ENCODE results near the gene PRKAG2. TPM values are rescaled to one million over a fixed set of nuclear protein-coding genes. Genes with fewer than 3 reads are reported as not detected.
"Not testable (repeated sequence)": the region's sequence is repeated elsewhere in the genome, so short reads cannot be mapped to it uniquely, and the experiment has no call there.

Gene PRKAG2
- total and polyA plus RNA-seq, 8 donors: 19.9 to 302 (median 60.9) TPM

DNA sequence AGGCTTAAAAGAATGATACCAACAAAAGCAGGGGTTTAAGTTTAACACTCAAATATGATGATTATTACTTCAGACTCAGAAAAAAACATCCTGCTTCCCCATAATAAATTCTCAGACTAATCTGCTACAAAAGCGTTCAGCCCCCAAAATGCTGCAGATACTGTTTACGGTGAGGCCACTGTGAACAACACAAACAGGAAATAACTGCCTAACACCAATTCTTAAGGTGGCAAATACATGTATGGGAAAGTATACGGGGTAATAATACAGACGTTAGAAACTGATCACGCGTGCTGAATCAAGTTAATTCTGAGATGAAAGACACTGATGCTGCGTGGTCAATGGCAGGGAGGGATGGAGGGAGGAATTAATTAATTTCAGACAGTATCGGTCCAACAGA, 295.2 kb downstream of the PRKAG2 start:
- H3K4me3 ChIP-seq: no peak overlapping the region
- 82 to 95% (median 92%) methylated on average over 8 of the region's 8 CpGs for WGBS, 5 donors
- peaks cover 3 to 18% (median 14%) of the 10 kb centered on the region in 4 donors for H3K36me3 ChIP-seq
- no peak overlapping the region for H3K27ac ChIP-seq
- H3K4me1 ChIP-seq: no peaks in the 10 kb centered on the region
- H3K27me3 ChIP-seq: no peaks in the 10 kb centered on the region
- H3K9me3 ChIP-seq: peaks cover 0 to 14% (median 3%) of the 10 kb centered on the region in 4 donors
- TF ChIP-seq POLR2AphosphoS5 (IDR thresholded peaks at IDR 0.05): no peak
- TF ChIP-seq, protein P1, sequence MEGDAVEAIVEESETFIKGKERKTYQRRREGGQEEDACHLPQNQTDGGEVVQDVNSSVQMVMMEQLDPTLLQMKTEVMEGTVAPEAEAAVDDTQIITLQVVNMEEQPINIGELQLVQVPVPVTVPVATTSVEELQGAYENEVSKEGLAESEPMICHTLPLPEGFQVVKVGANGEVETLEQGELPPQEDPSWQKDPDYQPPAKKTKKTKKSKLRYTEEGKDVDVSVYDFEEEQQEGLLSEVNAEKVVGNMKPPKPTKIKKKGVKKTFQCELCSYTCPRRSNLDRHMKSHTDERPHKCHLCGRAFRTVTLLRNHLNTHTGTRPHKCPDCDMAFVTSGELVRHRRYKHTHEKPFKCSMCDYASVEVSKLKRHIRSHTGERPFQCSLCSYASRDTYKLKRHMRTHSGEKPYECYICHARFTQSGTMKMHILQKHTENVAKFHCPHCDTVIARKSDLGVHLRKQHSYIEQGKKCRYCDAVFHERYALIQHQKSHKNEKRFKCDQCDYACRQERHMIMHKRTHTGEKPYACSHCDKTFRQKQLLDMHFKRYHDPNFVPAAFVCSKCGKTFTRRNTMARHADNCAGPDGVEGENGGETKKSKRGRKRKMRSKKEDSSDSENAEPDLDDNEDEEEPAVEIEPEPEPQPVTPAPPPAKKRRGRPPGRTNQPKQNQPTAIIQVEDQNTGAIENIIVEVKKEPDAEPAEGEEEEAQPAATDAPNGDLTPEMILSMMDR (IDR thresholded peaks at IDR 0.05): no peak
- TF ChIP-seq POLR2A (IDR thresholded peaks at IDR 0.05): no peak
- no peak for TF ChIP-seq EP300 (IDR thresholded peaks at IDR 0.05)
- DNase-seq: no peak
- intact Hi-C loops (cut with DNase I; ENCODE audit: low total_unique reads): no loop called here

DNA sequence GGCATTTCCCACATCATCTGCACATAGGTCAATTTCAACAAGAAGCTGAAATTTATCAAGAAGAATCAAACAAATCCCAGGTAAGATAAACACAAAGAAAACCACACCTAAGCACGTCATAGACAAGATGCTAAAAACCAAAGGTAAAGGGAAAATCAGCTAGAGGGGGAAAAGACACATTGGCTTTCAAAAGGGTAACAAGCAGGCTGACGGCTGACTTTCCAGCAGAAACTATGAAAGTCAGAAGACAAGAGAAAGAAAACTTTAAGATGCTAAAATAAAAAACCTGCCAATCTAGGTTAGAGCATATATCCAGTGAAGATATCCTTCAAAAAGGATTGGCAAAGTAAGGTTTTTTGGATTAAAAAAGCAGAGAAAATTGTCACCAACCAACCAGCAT, 297.3 kb downstream of the PRKAG2 start:
- Histone ChIP-seq H3K4me1 (no peaks in the 10 kb centered on the region), H3K36me3 (peaks cover 0 to 20% (median 12%) of the 10 kb centered on the region in 4 donors), H3K9me3 (peaks cover 0 to 14% (median 3%) of the 10 kb centered on the region in 4 donors), H3K27me3 (no peaks in the 10 kb centered on the region), H3K4me3 (no peak overlapping the region), H3K27ac (no peak overlapping the region)
- intact Hi-C loops (cut with DNase I; ENCODE audit: low total_unique reads): no loop called here
- no peak for DNase-seq
- WGBS, 5 donors: 87 to 93% (median 92%) methylated on average over 2 of the region's 2 CpGs
- TF ChIP-seq POLR2A (IDR thresholded peaks at IDR 0.05) (no peak), EP300 (IDR thresholded peaks at IDR 0.05) (no peak), POLR2AphosphoS5 (IDR thresholded peaks at IDR 0.05) (no peak)
- TF ChIP-seq, protein P1 (IDR thresholded peaks at IDR 0.05): no peak

DNA sequence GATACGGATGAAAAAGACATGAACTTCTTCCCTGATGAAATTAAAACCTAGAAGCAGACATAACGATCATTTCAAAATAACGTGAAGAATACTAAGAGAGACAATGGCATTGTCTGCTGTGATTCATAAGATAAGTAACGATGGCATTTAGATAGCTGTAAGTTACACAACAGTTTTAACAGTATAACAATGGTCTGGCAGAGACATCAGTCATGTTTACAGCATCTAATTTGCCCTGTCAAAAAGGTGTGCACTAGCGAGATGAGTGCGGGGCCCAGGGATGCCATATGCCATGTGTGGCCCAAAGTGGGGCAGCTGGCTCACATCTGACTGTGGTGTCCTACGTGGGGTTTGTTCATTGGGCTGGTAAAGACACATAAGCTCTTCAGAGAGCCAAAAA, 301.5 kb downstream of the PRKAG2 start:
- intact Hi-C loops (cut with DNase I; ENCODE audit: low total_unique reads): no loop called here
- Histone ChIP-seq H3K27me3 (no peaks in the 10 kb centered on the region), H3K36me3 (peaks cover 0 to 25% (median 24%) of the 10 kb centered on the region in 4 donors), H3K9me3 (peaks cover 0 to 14% (median 3%) of the 10 kb centered on the region in 4 donors), H3K4me3 (no peak overlapping the region), H3K4me1 (no peaks in the 10 kb centered on the region), H3K27ac (no peak overlapping the region)
- no peak for DNase-seq
- TF ChIP-seq EP300 (IDR thresholded peaks at IDR 0.05): no peak
- 90 to 97% (median 93%) methylated on average over 7 of the region's 7 CpGs for WGBS, 5 donors

DNA sequence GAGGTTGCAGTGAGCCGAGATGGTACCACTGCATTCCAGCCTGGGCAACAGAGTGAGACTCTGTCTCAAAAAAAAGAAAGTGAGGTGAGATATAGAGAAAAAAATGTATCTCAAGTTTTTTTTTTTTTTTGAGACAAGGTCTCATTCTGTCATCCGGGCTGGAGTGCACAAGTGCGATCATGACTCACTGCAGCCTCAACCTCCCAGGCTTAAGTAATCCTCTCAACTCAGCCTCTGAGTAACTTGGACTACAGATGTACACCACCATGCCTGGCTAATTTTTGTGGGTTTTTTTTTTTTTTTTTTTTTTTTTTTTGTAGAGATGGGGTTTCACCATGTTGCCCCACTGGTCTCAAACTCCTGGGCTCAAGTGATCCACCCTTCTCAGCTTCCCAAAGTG, 303.9 kb downstream of the PRKAG2 start:
- H3K4me1 ChIP-seq; intact Hi-C loops (cut with DNase I; ENCODE audit: low total_unique reads); H3K27ac ChIP-seq; H3K9me3 ChIP-seq; H3K4me3 ChIP-seq; DNase-seq; H3K27me3 ChIP-seq: not testable (repeated sequence)
- WGBS, 5 donors: 91 to 97% (median 93%) methylated on average over 3 of the region's 3 CpGs
- peaks cover 7 to 47% (median 41%) of the 10 kb centered on the region in 4 donors for H3K36me3 ChIP-seq

DNA sequence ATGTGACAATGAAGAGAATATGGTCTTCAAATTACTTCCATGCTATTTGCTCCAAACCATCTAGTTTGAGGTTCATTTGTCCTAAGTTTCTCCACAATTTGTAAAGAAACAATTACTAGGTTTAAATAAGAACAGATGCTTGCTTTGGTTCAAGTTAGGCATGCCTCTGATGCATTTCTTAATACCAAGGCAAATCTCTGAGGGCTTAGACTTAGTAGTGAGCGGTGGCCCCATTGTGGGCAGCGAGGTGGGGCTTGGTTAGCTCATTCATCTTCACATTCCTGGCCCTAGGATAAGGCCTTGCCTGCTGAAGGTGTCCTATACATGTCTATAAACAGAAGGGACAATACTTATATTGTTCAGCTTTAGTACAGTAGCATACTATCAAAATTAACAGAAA, 304.8 kb downstream of the PRKAG2 start:
- H3K4me1 ChIP-seq: peaks cover 0 to 10% (median 3%) of the 10 kb centered on the region in 4 donors
- no peak for DNase-seq
- H3K36me3 ChIP-seq: peaks cover 7 to 56% (median 44%) of the 10 kb centered on the region in 4 donors
- 95 to 100% (median 97%) methylated on average over 2 of the region's 2 CpGs for WGBS, 5 donors
- TF ChIP-seq EP300 (IDR thresholded peaks at IDR 0.05): no peak
- TF ChIP-seq, protein P1 (IDR thresholded peaks at IDR 0.05): no peak
- TF ChIP-seq POLR2A (IDR thresholded peaks at IDR 0.05): no peak
- TF ChIP-seq POLR2AphosphoS5 (IDR thresholded peaks at IDR 0.05): no peak
- H3K27ac ChIP-seq: no peak overlapping the region
- H3K4me3 ChIP-seq: no peak overlapping the region
- no peaks in the 10 kb centered on the region for H3K9me3 ChIP-seq
- no peaks in the 10 kb centered on the region for H3K27me3 ChIP-seq
- intact Hi-C loops (cut with DNase I; ENCODE audit: low total_unique reads): no loop called here
